Hepatocyte (in vitro differentiated cells): ENCODE data around the gene RASGRP4. TPM values are rescaled to one million over a fixed set of nuclear protein-coding genes. Genes with fewer than 3 reads are reported as not detected.
A peak's percentile ranks its signal among the peaks of the same experiment; 100 is the strongest.
"Not testable (repeated sequence)": the region's sequence is repeated elsewhere in the genome, so short reads cannot be mapped to it uniquely, and the experiment has no call there.

Experiments used
- DNase-seq: peaks from one replicate; pipeline ENCODE4 v3.0.0-alpha.2; 2016; ENCODE audit warnings: low spot score
- H2AFZ ChIP-seq: fragments of 200-600 bp; sonication (generic); 2 replicates; pipeline ENCODE4 v1.6.0; 2016; ENCODE audit warnings: antibody characterized with exemption, mild to moderate bottlenecking
- H3K27ac ChIP-seq: fragments of 200-600 bp; sonication (generic); 2 replicates; pipeline ENCODE4 v1.5.1; 2016; ENCODE audit warnings: mild to moderate bottlenecking
- H3K27me3 ChIP-seq: fragments of 200-600 bp; sonication (generic); 2 replicates; pipeline ENCODE4 v1.6.1; 2016
- H3K36me3 ChIP-seq: fragments of 200-600 bp; sonication (generic); replicated peaks from 2 replicates; pipeline ENCODE4 v1.5.1; 2016; ENCODE audit warnings: low read depth; ENCODE audit not compliant: insufficient read depth
- H3K4me1 ChIP-seq: fragments of 200-600 bp; sonication (generic); 2 replicates; pipeline ENCODE4 v1.5.1; 2016; ENCODE audit warnings: mild to moderate bottlenecking, moderate library complexity; ENCODE audit not compliant: insufficient read depth
- H3K4me2 ChIP-seq: fragments of 200-600 bp; sonication (generic); 2 replicates; pipeline ENCODE4 v1.6.0; 2016
- H3K4me3 ChIP-seq: fragments of 200-600 bp; sonication (generic); 2 replicates; pipeline ENCODE4 v1.5.1; 2016; ENCODE audit warnings: mild to moderate bottlenecking
- H3K79me2 ChIP-seq: fragments of 200-600 bp; sonication (generic); 2 replicates; pipeline ENCODE4 v1.6.0; 2017; ENCODE audit warnings: mild to moderate bottlenecking
- H3K9me2 ChIP-seq: fragments of 200-600 bp; sonication (generic); replicated peaks from 2 replicates; pipeline ENCODE4 v1.6.0; 2017; ENCODE audit warnings: mild to moderate bottlenecking; ENCODE audit not compliant: insufficient read depth
- H3K9me3 ChIP-seq: fragments of 200-600 bp; sonication (generic); 2 replicates; pipeline ENCODE4 v1.5.1; 2016; ENCODE audit warnings: low read depth, mild to moderate bottlenecking
- H4K20me1 ChIP-seq: fragments of 200-600 bp; sonication (generic); 2 replicates; pipeline ENCODE4 v1.6.0; 2016; ENCODE audit warnings: mild to moderate bottlenecking; ENCODE audit not compliant: insufficient read depth, poor library complexity, severe bottlenecking
- CTCF ChIP-seq: fragments of 200-600 bp; sonication (generic); IDR thresholded peaks from 2 replicates; pipeline ENCODE4 v1.5.1; 2016; ENCODE audit warnings: antibody characterized with exemption, mild to moderate bottlenecking; ENCODE audit not compliant: poor library complexity
- EZH2 ChIP-seq: fragments of 200-600 bp; sonication (generic); IDR thresholded peaks from 2 replicates; pipeline ENCODE4 v1.6.1; 2016; ENCODE audit warnings: antibody characterized with exemption, mild to moderate bottlenecking, borderline replicate concordance
- EZH2phosphoT487 ChIP-seq: fragments of 200-600 bp; sonication (generic); IDR thresholded peaks from one replicate; pipeline ENCODE4 v1.6.1; 2018; ENCODE audit warnings: antibody characterized with exemption, mild to moderate bottlenecking, low read depth, moderate library complexity; ENCODE audit not compliant: unreplicated experiment, severe bottlenecking
- WGBS: methylation state at CpG from one replicate; pipeline ENCODE4 v1.1.6; 2016; ENCODE audit warnings: low lambda C conversion rate; ENCODE audit errors: missing lambda C conversion rate; 5-methylcytosine and 5-hydroxymethylcytosine counted together
- polyA plus RNA-seq: library from polyadenylated mRNA; unstranded; fragments of >200 nt; fragmentation: Nextera tagmentation; extraction: Ambion mirVana; gene quantifications from 2 replicates; pipeline ENCODE4 v1.2.1, GENCODE V29; 2016
- total RNA-seq: library from RNA; depleted of rRNA; stranded (reverse); fragments of >200 nt; gene quantifications from 2 replicates; pipeline ENCODE4 v1.2.3, GENCODE V29; 2014

The RASGRP4 gene
- total and polyA plus RNA-seq, 2 experiments from 2014 or later, result 0.07 TPM; not detected in 1

GRCh38 chr19:38367041-38367440 is 59.0 kb downstream of the RASGRP4 start:
- Histone ChIP-seq H3K9me2 (no peaks in the 10 kb centered on the region), H3K9me3 (no peaks in the 10 kb centered on the region), H3K4me2 (no peak overlapping the region), H2AFZ (no peak overlapping the region), H3K4me3 (no peak overlapping the region), H4K20me1 (no peaks in the 10 kb centered on the region), H3K36me3 (no peaks in the 10 kb centered on the region), H3K27me3 (no peaks in the 10 kb centered on the region), H3K79me2 (no peaks in the 10 kb centered on the region), H3K27ac (no peak overlapping the region), H3K4me1 (peaks cover 8% of the 10 kb centered on the region)
- TF ChIP-seq EZH2, result no peak
- no peak for TF ChIP-seq EZH2phosphoT487
- no peak for TF ChIP-seq CTCF
- DNase-seq, result no peak
- WGBS, result 91% methylated on average over 12 of the region's 12 CpGs

- H3K9me3 ChIP-seq, H3K9me2 ChIP-seq, H3K36me3 ChIP-seq, H3K4me3 ChIP-seq, H3K27ac ChIP-seq, DNase-seq, H3K79me2 ChIP-seq, H4K20me1 ChIP-seq, H2AFZ ChIP-seq, H3K4me1 ChIP-seq: not testable (repeated sequence)
- peak overlapping the region; percentile 100 for H3K4me2 ChIP-seq
- WGBS, result 83% methylated on average over 15 of the region's 16 CpGs
- H3K27me3 ChIP-seq, result peaks cover 31% of the 10 kb centered on the region
Observed at GRCh38 chr19:38362946-38363688, 62.9 kb downstream of the RASGRP4 start.

- Histone ChIP-seq H3K36me3 (no peaks in the 10 kb centered on the region), H3K4me1 (peaks cover 8% of the 10 kb centered on the region), H3K9me2 (no peaks in the 10 kb centered on the region), H3K79me2 (no peaks in the 10 kb centered on the region), H3K27ac (peak overlapping the region; percentile 35), H4K20me1 (no peaks in the 10 kb centered on the region), H2AFZ (peak overlapping the region; percentile 58), H3K9me3 (no peaks in the 10 kb centered on the region), H3K4me3 (peak overlapping the region; percentile 37), H3K27me3 (peaks cover 31% of the 10 kb centered on the region), H3K4me2 (peak overlapping the region; percentile 100)
- TF ChIP-seq EZH2phosphoT487 (no peak), CTCF (no peak), EZH2 (no peak)
- DNase-seq, result peak; percentile 84
- WGBS, result 5% methylated on average over 62 of the region's 68 CpGs
Observed at GRCh38 chr19:38362076-38362945, 63.7 kb downstream of the RASGRP4 start.

GRCh38 chr19:38361633-38362075 is 64.4 kb downstream of the RASGRP4 start:
- H3K9me3 ChIP-seq, result no peaks in the 10 kb centered on the region

More at GRCh38 chr19:38361633-38362075, 64.4 kb downstream of the RASGRP4 start:
- no peaks in the 10 kb centered on the region for H3K9me2 ChIP-seq
- peaks cover 8% of the 10 kb centered on the region for H3K4me1 ChIP-seq
- peak overlapping the region; percentile 58 for H2AFZ ChIP-seq
- peak overlapping the region; percentile 37 for H3K4me3 ChIP-seq
- no peaks in the 10 kb centered on the region for H4K20me1 ChIP-seq
- H3K79me2 ChIP-seq, result no peaks in the 10 kb centered on the region
- H3K36me3 ChIP-seq, result no peaks in the 10 kb centered on the region
- DNase-seq, result peak; percentile 91
- peaks cover 31% of the 10 kb centered on the region for H3K27me3 ChIP-seq
- no peak overlapping the region for H3K27ac ChIP-seq
- TF ChIP-seq EZH2 (no peak), CTCF (no peak), EZH2phosphoT487 (no peak)
- WGBS, result 0% methylated on average over 28 of the region's 37 CpGs
- H3K4me2 ChIP-seq, result peak overlapping the region; percentile 100
